SU-DHL-6 (cell line): ENCODE results near the gene POLG2.

ENCODE experiments used
- EZH2phosphoT487 ChIP-seq: fragments of 200-600 bp; sonication (generic), shearing (Covaris generic); conservative IDR thresholded peaks from 2 replicates; pipeline ENCODE4 v1.6.1; 2018; ENCODE audit warnings: mild to moderate bottlenecking, antibody characterized with exemption, low read length, moderate library complexity, mixed read lengths
- TF ChIP-seq, protein P1 (sequence below): fragments of 200-600 bp; sonication (generic); IDR thresholded peaks from one replicate; pipeline ENCODE4 v1.5.1; 2017; ENCODE audit warnings: antibody characterized with exemption, mild to moderate bottlenecking, low read length, moderate library complexity; ENCODE audit not compliant: insufficient read depth, poor library complexity, severe bottlenecking

DNA sequence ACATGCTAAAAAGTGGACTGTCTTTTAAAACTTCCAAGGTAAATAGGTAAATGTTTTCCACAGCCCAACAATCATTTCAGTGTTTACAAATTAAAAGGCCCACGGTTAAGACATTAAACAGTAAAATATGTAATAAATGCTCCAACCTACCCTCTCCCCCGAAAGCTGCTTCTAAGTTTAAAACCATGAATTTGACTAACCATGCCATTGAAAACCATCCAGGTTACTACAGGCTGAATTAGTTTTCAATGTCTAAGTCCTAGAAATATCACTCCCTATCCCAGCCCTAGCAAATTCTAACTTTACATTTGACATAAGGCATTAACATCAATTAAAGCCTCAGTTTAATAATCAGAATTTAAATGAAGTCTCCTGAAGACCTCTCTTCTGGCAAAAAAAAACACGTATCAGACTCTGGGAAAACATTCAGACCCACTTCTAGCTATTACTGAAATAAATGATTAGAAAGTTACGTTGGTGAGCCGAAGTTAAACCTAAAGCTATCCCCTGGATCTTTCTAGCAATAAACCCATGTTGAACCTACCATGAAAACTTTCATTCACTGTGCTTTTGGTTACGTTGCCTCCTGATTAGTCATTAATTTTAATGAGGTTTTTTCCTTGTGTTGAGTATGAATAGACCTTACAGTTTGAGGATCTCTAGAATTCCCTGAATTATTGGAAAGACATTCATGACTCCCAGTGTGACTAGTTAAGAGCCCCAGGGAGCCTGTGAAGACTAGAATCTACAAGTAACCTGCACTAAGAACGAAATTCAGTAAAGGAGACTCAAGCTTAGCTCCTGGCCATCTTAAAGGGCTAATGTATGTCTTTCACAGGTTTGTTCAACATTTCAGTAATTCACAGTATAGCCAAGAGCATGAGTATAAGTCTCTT is 1.7 kb upstream of the POLG2 start:
- TF ChIP-seq, protein P1, sequence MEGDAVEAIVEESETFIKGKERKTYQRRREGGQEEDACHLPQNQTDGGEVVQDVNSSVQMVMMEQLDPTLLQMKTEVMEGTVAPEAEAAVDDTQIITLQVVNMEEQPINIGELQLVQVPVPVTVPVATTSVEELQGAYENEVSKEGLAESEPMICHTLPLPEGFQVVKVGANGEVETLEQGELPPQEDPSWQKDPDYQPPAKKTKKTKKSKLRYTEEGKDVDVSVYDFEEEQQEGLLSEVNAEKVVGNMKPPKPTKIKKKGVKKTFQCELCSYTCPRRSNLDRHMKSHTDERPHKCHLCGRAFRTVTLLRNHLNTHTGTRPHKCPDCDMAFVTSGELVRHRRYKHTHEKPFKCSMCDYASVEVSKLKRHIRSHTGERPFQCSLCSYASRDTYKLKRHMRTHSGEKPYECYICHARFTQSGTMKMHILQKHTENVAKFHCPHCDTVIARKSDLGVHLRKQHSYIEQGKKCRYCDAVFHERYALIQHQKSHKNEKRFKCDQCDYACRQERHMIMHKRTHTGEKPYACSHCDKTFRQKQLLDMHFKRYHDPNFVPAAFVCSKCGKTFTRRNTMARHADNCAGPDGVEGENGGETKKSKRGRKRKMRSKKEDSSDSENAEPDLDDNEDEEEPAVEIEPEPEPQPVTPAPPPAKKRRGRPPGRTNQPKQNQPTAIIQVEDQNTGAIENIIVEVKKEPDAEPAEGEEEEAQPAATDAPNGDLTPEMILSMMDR = no peak
- TF ChIP-seq EZH2phosphoT487 = no peak
